ENCODE results near the gene SND1.

GRCh38 chr7:128066395-128066794, 414.4 kb downstream of the SND1 start:
- TF ChIP-seq POLR2A (IDR thresholded peaks at IDR 0.05) (no peak), POLR2AphosphoS5 (IDR thresholded peaks at IDR 0.05) (no peak)
- TF ChIP-seq, protein P1, sequence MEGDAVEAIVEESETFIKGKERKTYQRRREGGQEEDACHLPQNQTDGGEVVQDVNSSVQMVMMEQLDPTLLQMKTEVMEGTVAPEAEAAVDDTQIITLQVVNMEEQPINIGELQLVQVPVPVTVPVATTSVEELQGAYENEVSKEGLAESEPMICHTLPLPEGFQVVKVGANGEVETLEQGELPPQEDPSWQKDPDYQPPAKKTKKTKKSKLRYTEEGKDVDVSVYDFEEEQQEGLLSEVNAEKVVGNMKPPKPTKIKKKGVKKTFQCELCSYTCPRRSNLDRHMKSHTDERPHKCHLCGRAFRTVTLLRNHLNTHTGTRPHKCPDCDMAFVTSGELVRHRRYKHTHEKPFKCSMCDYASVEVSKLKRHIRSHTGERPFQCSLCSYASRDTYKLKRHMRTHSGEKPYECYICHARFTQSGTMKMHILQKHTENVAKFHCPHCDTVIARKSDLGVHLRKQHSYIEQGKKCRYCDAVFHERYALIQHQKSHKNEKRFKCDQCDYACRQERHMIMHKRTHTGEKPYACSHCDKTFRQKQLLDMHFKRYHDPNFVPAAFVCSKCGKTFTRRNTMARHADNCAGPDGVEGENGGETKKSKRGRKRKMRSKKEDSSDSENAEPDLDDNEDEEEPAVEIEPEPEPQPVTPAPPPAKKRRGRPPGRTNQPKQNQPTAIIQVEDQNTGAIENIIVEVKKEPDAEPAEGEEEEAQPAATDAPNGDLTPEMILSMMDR (IDR thresholded peaks at IDR 0.05 in 8 of 11, conservative IDR thresholded peaks at IDR 0.05 in 3 of 11) = no peak
